Measurements from ENCODE around the gene ANKAR. TPM values are rescaled to one million over a fixed set of nuclear protein-coding genes. Genes with fewer than 3 reads are reported as not detected.

The ANKAR gene
- total and polyA plus RNA-seq, 2 of the 4 experiments (the other 2 are of a cell fraction) = 0.96 to 2.2 TPM

- CTCF ChIA-PET = no interaction called here
- H3K14ac ChIP-seq (replicated peaks; ENCODE audit: low read depth, low read length) = no peak overlapping the region
- TF ChIP-seq CEBPB (IDR thresholded peaks at IDR 0.05; ENCODE audit: low read depth, low read length) = peak; percentile 22; the same call in 1 of the 2 replicates
- TF ChIP-seq RCOR1 (IDR thresholded peaks at IDR 0.05; ENCODE audit: insufficient replicate concordance, low read length) = no peak
- H2BK5ac ChIP-seq (ENCODE audit: low read depth, low read length, poor library complexity, severe bottlenecking) = no peak overlapping the region
- H3K9me3 ChIP-seq (ENCODE audit: control insufficient read depth, insufficient read depth, low read length) = no peaks in the 10 kb centered on the region
- no peak overlapping the region; the same call in 2 of the 3 replicates for H2BK15ac ChIP-seq (ENCODE audit: low read depth, low read length)
- no peak overlapping the region for H2AFZ ChIP-seq (replicated peaks; ENCODE audit: low read length, poor library complexity)
- no peak overlapping the region for H2AK9ac ChIP-seq (replicated peaks; ENCODE audit: low read depth, low read length, poor library complexity)
- H3K4me2 ChIP-seq (ENCODE audit: low read depth, low read length) = no peak overlapping the region
- no peak for ATAC-seq (ENCODE audit: low read depth)
- no peak overlapping the region for H3K23ac ChIP-seq (ENCODE audit: low read depth, low read length)
- no peaks in the 10 kb centered on the region for H4K20me1 ChIP-seq (ENCODE audit: insufficient read depth, low read length)
- H4K8ac ChIP-seq (ENCODE audit: low read depth in 2 of 2, low read length in 2 of 2) = no peak overlapping the region
- intact Hi-C loops (cut with micrococcal nuclease) = no loop called here
- H2AK5ac ChIP-seq (ENCODE audit: low read depth, low read length) = no peak overlapping the region
- H2BK20ac ChIP-seq (ENCODE audit: low read depth, low read length) = no peak overlapping the region
- no peak overlapping the region for H2BK120ac ChIP-seq (ENCODE audit: low read depth, low read length)
- dilution Hi-C loops (cut with HindIII; ENCODE audit: low sequenced_read_pairs, unreplicated experiment) = no loop called here
- H3K36me3 ChIP-seq (ENCODE audit: control insufficient read depth, insufficient read depth, low read length) = no peaks in the 10 kb centered on the region
- H3K9ac ChIP-seq (ENCODE audit: low read depth, low read length) = no peak overlapping the region
- H4K5ac ChIP-seq (ENCODE audit: low read depth, low read length) = no peak overlapping the region
- no peaks in the 10 kb centered on the region for H3K79me1 ChIP-seq (ENCODE audit: low read depth in 1 of 2, low read length in 2 of 2)
- in situ Hi-C loops (cut with MboI; ENCODE audit: low sequenced_read_pairs) = loop anchor here (10.0 kb wide), 1 partner anchor 164 kb away; no protein-coding TSS in a partner anchor
- no peak overlapping the region for H3K4ac ChIP-seq (ENCODE audit: low read depth, low read length)
- POLR2A ChIA-PET (ENCODE audit: unreplicated experiment) = no interaction called here
- H3K27ac ChIP-seq (ENCODE audit: insufficient read depth, low read length) = no peak overlapping the region
- no peak overlapping the region for H3K4me3 ChIP-seq (ENCODE audit: insufficient read depth, low read depth, low read length)
- no peaks in the 10 kb centered on the region for H3K4me1 ChIP-seq (ENCODE audit: control insufficient read depth, insufficient read depth, low read length)
- WGBS, 2 experiments (ENCODE audit: extremely low coverage in 2 of 2, insufficient read length in 1 of 2) = 40% methylated on average over 2 of the region's 3 CpGs; no CpG with 5 or more reads in 1 of the 2 experiments
- no peak for DNase-seq
- no peaks in the 10 kb centered on the region for H3K27me3 ChIP-seq (ENCODE audit: control insufficient read depth, insufficient read depth, low read length)
- no peak overlapping the region for H3K18ac ChIP-seq (ENCODE audit: low read depth, low read length)
- H3K9me1 ChIP-seq (ENCODE audit: insufficient read depth, low read length) = no peaks in the 10 kb centered on the region
- no TSS peak for BruUV-seq (replicated peaks)
- no peak overlapping the region for H4K91ac ChIP-seq (ENCODE audit: insufficient read depth, low read depth, low read length)
- no peak overlapping the region for H3K56ac ChIP-seq (ENCODE audit: extremely low read depth, insufficient read depth, low read length)
Observed at GRCh38 chr2:189639007-189639609, 35.4 kb upstream of the ANKAR start.

All from IMR-90 (cell line).